ENCODE data around the gene ADORA1.

- TF ChIP-seq REST (IDR thresholded peaks at IDR 0.05; ENCODE audit: insufficient read depth in 1 of 2, low read depth in 2 of 2, low read length in 2 of 2) (no peak), POLR2AphosphoS5 (IDR thresholded peaks at IDR 0.05; ENCODE audit: low read depth, low read length) (no peak)
Measured at GRCh38 chr1:203137324-203137723, 9.8 kb downstream of the ADORA1 start.

Measured in PFSK-1 (cell line).